Dermis blood vessel endothelial cell (primary cell): ENCODE results near the gene CYP21A2. TPM values are rescaled to one million over a fixed set of nuclear protein-coding genes. Genes with fewer than 3 reads are reported as not detected.
"Not testable (repeated sequence)": the region's sequence is repeated elsewhere in the genome, so short reads cannot be mapped to it uniquely, and the experiment has no call there.

ENCODE experiments used
- DNase-seq: peaks from one replicate; pipeline ENCODE4 v3.0.0; 2010
- total RNA-seq: library from RNA; depleted of rRNA; stranded (reverse); fragments of >200 nt; gene quantifications from 2 replicates; pipeline ENCODE4 v1.2.3, GENCODE V29; 2014

The CYP21A2 gene
- total RNA-seq, 1 donor from 2014 or later: 0.34 TPM

- DNase-seq: not testable (repeated sequence)
Measured at GRCh38 chr6:32055756-32056155, 17.5 kb downstream of the CYP21A2 start.

GRCh38 chr6:32056254-32056653 is 18.0 kb downstream of the CYP21A2 start:
- DNase-seq: no peak

- DNase-seq: no peak
Measured at GRCh38 chr6:32057966-32058365, 19.8 kb downstream of the CYP21A2 start.

GRCh38 chr6:32058511-32058963 is 20.3 kb downstream of the CYP21A2 start:
- peak; percentile 79 for DNase-seq

- no peak for DNase-seq
Measured at GRCh38 chr6:32060966-32061655, 22.9 kb downstream of the CYP21A2 start.

- no peak for DNase-seq
Measured at GRCh38 chr6:32064706-32065105, 26.5 kb downstream of the CYP21A2 start.

- DNase-seq: not testable (repeated sequence)
Measured at GRCh38 chr6:32067521-32067920, 29.3 kb downstream of the CYP21A2 start.

- DNase-seq: not testable (repeated sequence)
Measured at GRCh38 chr6:32068315-32068714, 30.1 kb downstream of the CYP21A2 start.

GRCh38 chr6:32068867-32069266 is 30.7 kb downstream of the CYP21A2 start:
- no peak for DNase-seq

- DNase-seq: no peak
Measured at GRCh38 chr6:32069460-32069859, 31.2 kb downstream of the CYP21A2 start.

- DNase-seq: no peak
Measured at GRCh38 chr6:32069878-32070515, 31.8 kb downstream of the CYP21A2 start.

GRCh38 chr6:32070814-32071543 is 32.8 kb downstream of the CYP21A2 start:
- no peak for DNase-seq

- no peak for DNase-seq
Measured at GRCh38 chr6:32073101-32073500, 34.9 kb downstream of the CYP21A2 start.

GRCh38 chr6:32073613-32074012 is 35.4 kb downstream of the CYP21A2 start:
- no peak for DNase-seq

GRCh38 chr6:32074996-32075532 is 36.8 kb downstream of the CYP21A2 start:
- DNase-seq: no peak

GRCh38 chr6:32075781-32076180 is 37.6 kb downstream of the CYP21A2 start:
- DNase-seq: no peak

GRCh38 chr6:32076321-32076809 is 38.1 kb downstream of the CYP21A2 start:
- peak; percentile 7 for DNase-seq

- DNase-seq: no peak
Measured at GRCh38 chr6:32079566-32080290, 41.5 kb downstream of the CYP21A2 start.

- peak; percentile 50 for DNase-seq
Measured at GRCh38 chr6:32081168-32081990, 43.2 kb downstream of the CYP21A2 start.

GRCh38 chr6:32082478-32082877 is 44.3 kb downstream of the CYP21A2 start:
- no peak for DNase-seq

- no peak for DNase-seq
Measured at GRCh38 chr6:32082935-32083334, 44.7 kb downstream of the CYP21A2 start.
